GM21723 (cell line): ENCODE results near the gene HDAC4.
"Not testable (repeated sequence)": the region's sequence is repeated elsewhere in the genome, so short reads cannot be mapped to it uniquely, and the experiment has no call there.

ENCODE experiments used
- ATAC-seq: cut with Tn5 transposase; IDR thresholded peaks from one replicate; pipeline ENCODE4 v1.9.1; 2021; ENCODE audit warnings: mild to moderate bottlenecking, moderate library complexity; ENCODE audit not compliant: unreplicated experiment

Gene HDAC4

GRCh38 chr2:239079671-239080294, 321.0 kb downstream of the HDAC4 start:
- ATAC-seq, result no peak

- ATAC-seq, result no peak
These were observed 322.5 kb downstream of the HDAC4 start for GRCh38 chr2:239078128-239078924.

GRCh38 chr2:239077260-239077659, 323.6 kb downstream of the HDAC4 start:
- ATAC-seq, result no peak

GRCh38 chr2:239075918-239076758, 324.7 kb downstream of the HDAC4 start:
- no peak for ATAC-seq

GRCh38 chr2:239073745-239074530, 326.9 kb downstream of the HDAC4 start:
- no peak for ATAC-seq

GRCh38 chr2:239073270-239073669, 327.6 kb downstream of the HDAC4 start:
- no peak for ATAC-seq

- no peak for ATAC-seq
These were observed 328.0 kb downstream of the HDAC4 start for GRCh38 chr2:239072786-239073185.

GRCh38 chr2:239070466-239070865, 330.4 kb downstream of the HDAC4 start:
- ATAC-seq, result no peak

- ATAC-seq, result not testable (repeated sequence)
These were observed 331.2 kb downstream of the HDAC4 start for GRCh38 chr2:239069362-239070333.

GRCh38 chr2:239068411-239068810, 332.4 kb downstream of the HDAC4 start:
- no peak for ATAC-seq

GRCh38 chr2:239067196-239067865, 333.5 kb downstream of the HDAC4 start:
- no peak for ATAC-seq

- no peak for ATAC-seq
These were observed 334.2 kb downstream of the HDAC4 start for GRCh38 chr2:239066597-239066996.

- no peak for ATAC-seq
These were observed 334.9 kb downstream of the HDAC4 start for GRCh38 chr2:239065962-239066361.

- no peak for ATAC-seq
These were observed 335.3 kb downstream of the HDAC4 start for GRCh38 chr2:239065537-239065936.

GRCh38 chr2:239064891-239065290, 335.9 kb downstream of the HDAC4 start:
- no peak for ATAC-seq

- no peak for ATAC-seq
These were observed 336.6 kb downstream of the HDAC4 start for GRCh38 chr2:239064253-239064652.

- ATAC-seq, result no peak
These were observed 338.1 kb downstream of the HDAC4 start for GRCh38 chr2:239062743-239063142.

GRCh38 chr2:239061824-239062570, 338.8 kb downstream of the HDAC4 start:
- ATAC-seq, result no peak
